Measurements from ENCODE around the gene PTBP3. TPM values are rescaled to one million over a fixed set of nuclear protein-coding genes. Genes with fewer than 3 reads are reported as not detected.
"Not testable (repeated sequence)": the region's sequence is repeated elsewhere in the genome, so short reads cannot be mapped to it uniquely, and the experiment has no call there.

Gene PTBP3
- polyA plus RNA-seq, 1 donor from 2014 or later, result 36.1 TPM

DNA sequence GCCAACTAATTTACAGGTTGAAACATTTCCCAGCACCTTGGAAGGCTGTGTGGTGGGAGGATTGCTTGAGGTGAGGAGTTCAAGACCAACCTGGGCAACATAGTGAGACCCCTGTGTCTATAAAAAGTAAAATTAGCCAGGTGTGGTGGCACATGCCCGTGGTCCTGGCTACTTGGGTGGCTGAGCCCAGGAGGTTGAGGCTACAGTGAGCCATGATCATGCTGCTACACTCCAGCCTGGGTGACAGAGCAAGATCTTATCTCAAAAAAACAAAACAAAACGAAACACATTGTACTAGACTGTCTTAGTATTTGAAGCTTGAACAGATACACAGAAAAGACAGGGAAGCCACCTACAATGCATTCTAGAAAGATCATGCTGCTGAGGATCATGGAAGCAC is 43.7 kb upstream of the PTBP3 start:
- Histone ChIP-seq H3K79me2 (replicated peaks; ENCODE audit: insufficient read depth, low read length) (peaks cover 9% of the 10 kb centered on the region), H3K36me3 (ENCODE audit: insufficient read depth, low read length) (no peaks in the 10 kb centered on the region), H3K27ac (ENCODE audit: low read length) (no peak overlapping the region), H3K9me2 (ENCODE audit: insufficient read depth, low read length) (no peaks in the 10 kb centered on the region), H3K9me3 (ENCODE audit: low read length) (no peaks in the 10 kb centered on the region), H3K4me2 (ENCODE audit: low read length) (peak overlapping the region; percentile 41), H3F3A (ENCODE audit: insufficient read depth, low read length, poor library complexity, severe bottlenecking) (no peaks in the 10 kb centered on the region), H3K4me3 (ENCODE audit: low read length) (peak overlapping the region; percentile 87), H2AFZ (ENCODE audit: low read depth, low read length) (no peak overlapping the region), H4K20me1 (ENCODE audit: insufficient read depth) (no peaks in the 10 kb centered on the region), H3K27me3 (ENCODE audit: insufficient read depth, low read depth, low read length) (no peaks in the 10 kb centered on the region), H3K9ac (ENCODE audit: low read length) (no peak overlapping the region)
- no peak for TF ChIP-seq EP300 (conservative IDR thresholded peaks at IDR 0.05; ENCODE audit: poor library complexity, severe bottlenecking)
- no peak for TF ChIP-seq SMC3 (conservative IDR thresholded peaks at IDR 0.05; ENCODE audit: poor library complexity)
- TF ChIP-seq, protein P1, sequence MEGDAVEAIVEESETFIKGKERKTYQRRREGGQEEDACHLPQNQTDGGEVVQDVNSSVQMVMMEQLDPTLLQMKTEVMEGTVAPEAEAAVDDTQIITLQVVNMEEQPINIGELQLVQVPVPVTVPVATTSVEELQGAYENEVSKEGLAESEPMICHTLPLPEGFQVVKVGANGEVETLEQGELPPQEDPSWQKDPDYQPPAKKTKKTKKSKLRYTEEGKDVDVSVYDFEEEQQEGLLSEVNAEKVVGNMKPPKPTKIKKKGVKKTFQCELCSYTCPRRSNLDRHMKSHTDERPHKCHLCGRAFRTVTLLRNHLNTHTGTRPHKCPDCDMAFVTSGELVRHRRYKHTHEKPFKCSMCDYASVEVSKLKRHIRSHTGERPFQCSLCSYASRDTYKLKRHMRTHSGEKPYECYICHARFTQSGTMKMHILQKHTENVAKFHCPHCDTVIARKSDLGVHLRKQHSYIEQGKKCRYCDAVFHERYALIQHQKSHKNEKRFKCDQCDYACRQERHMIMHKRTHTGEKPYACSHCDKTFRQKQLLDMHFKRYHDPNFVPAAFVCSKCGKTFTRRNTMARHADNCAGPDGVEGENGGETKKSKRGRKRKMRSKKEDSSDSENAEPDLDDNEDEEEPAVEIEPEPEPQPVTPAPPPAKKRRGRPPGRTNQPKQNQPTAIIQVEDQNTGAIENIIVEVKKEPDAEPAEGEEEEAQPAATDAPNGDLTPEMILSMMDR (IDR thresholded peaks at IDR 0.05; ENCODE audit: poor library complexity, severe bottlenecking), result no peak
- TF ChIP-seq TAF1 (IDR thresholded peaks at IDR 0.05; ENCODE audit: low read depth), result no peak
- no peak for TF ChIP-seq RAD21 (conservative IDR thresholded peaks at IDR 0.05)
- no peak for TF ChIP-seq MXI1 (conservative IDR thresholded peaks at IDR 0.05; ENCODE audit: poor library complexity, severe bottlenecking)
- TF ChIP-seq POLR2AphosphoS5 (IDR thresholded peaks at IDR 0.05), result no peak
- TF ChIP-seq EZH2 (IDR thresholded peaks at IDR 0.05; ENCODE audit: borderline replicate concordance, insufficient read depth, low read length, poor library complexity, severe bottlenecking), result no peak
- TF ChIP-seq, protein P2, sequence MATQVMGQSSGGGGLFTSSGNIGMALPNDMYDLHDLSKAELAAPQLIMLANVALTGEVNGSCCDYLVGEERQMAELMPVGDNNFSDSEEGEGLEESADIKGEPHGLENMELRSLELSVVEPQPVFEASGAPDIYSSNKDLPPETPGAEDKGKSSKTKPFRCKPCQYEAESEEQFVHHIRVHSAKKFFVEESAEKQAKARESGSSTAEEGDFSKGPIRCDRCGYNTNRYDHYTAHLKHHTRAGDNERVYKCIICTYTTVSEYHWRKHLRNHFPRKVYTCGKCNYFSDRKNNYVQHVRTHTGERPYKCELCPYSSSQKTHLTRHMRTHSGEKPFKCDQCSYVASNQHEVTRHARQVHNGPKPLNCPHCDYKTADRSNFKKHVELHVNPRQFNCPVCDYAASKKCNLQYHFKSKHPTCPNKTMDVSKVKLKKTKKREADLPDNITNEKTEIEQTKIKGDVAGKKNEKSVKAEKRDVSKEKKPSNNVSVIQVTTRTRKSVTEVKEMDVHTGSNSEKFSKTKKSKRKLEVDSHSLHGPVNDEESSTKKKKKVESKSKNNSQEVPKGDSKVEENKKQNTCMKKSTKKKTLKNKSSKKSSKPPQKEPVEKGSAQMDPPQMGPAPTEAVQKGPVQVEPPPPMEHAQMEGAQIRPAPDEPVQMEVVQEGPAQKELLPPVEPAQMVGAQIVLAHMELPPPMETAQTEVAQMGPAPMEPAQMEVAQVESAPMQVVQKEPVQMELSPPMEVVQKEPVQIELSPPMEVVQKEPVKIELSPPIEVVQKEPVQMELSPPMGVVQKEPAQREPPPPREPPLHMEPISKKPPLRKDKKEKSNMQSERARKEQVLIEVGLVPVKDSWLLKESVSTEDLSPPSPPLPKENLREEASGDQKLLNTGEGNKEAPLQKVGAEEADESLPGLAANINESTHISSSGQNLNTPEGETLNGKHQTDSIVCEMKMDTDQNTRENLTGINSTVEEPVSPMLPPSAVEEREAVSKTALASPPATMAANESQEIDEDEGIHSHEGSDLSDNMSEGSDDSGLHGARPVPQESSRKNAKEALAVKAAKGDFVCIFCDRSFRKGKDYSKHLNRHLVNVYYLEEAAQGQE (IDR thresholded peaks at IDR 0.05; ENCODE audit: borderline replicate concordance), result no peak

GRCh38 chr9:112375361-112375760 is 41.9 kb upstream of the PTBP3 start:
- H4K20me1 ChIP-seq (ENCODE audit: insufficient read depth), result no peaks in the 10 kb centered on the region
- no peak overlapping the region for H2AFZ ChIP-seq (ENCODE audit: low read depth, low read length)
- no peaks in the 10 kb centered on the region for H3K36me3 ChIP-seq (ENCODE audit: insufficient read depth, low read length)
- no peak overlapping the region for H3K9ac ChIP-seq (ENCODE audit: low read length)
- H3K27ac ChIP-seq (ENCODE audit: low read length), result no peak overlapping the region
- no peak for TF ChIP-seq POLR2AphosphoS5 (IDR thresholded peaks at IDR 0.05)
- TF ChIP-seq RAD21 (conservative IDR thresholded peaks at IDR 0.05), result no peak
- TF ChIP-seq MXI1 (conservative IDR thresholded peaks at IDR 0.05; ENCODE audit: poor library complexity, severe bottlenecking), result no peak
- TF ChIP-seq, protein P2 (IDR thresholded peaks at IDR 0.05; ENCODE audit: borderline replicate concordance), result no peak
- no peak for TF ChIP-seq EP300 (conservative IDR thresholded peaks at IDR 0.05; ENCODE audit: poor library complexity, severe bottlenecking)
- TF ChIP-seq, protein P1 (IDR thresholded peaks at IDR 0.05; ENCODE audit: poor library complexity, severe bottlenecking), result no peak
- TF ChIP-seq SMC3 (conservative IDR thresholded peaks at IDR 0.05; ENCODE audit: poor library complexity), result no peak
- TF ChIP-seq TAF1 (IDR thresholded peaks at IDR 0.05; ENCODE audit: low read depth), result no peak
- TF ChIP-seq EZH2 (IDR thresholded peaks at IDR 0.05; ENCODE audit: borderline replicate concordance, insufficient read depth, low read length, poor library complexity, severe bottlenecking), result no peak
- H3K4me2 ChIP-seq (ENCODE audit: low read length), result no peak overlapping the region
- no peaks in the 10 kb centered on the region for H3K27me3 ChIP-seq (ENCODE audit: insufficient read depth, low read depth, low read length)
- H3K4me3 ChIP-seq (ENCODE audit: low read length), result no peak overlapping the region
- H3K9me3 ChIP-seq (ENCODE audit: low read length), result peaks cover 5% of the 10 kb centered on the region
- no peaks in the 10 kb centered on the region for H3K9me2 ChIP-seq (ENCODE audit: insufficient read depth, low read length)
- peaks cover 9% of the 10 kb centered on the region for H3K79me2 ChIP-seq (replicated peaks; ENCODE audit: insufficient read depth, low read length)
- H3F3A ChIP-seq (ENCODE audit: insufficient read depth, low read length, poor library complexity, severe bottlenecking), result no peaks in the 10 kb centered on the region

DNA sequence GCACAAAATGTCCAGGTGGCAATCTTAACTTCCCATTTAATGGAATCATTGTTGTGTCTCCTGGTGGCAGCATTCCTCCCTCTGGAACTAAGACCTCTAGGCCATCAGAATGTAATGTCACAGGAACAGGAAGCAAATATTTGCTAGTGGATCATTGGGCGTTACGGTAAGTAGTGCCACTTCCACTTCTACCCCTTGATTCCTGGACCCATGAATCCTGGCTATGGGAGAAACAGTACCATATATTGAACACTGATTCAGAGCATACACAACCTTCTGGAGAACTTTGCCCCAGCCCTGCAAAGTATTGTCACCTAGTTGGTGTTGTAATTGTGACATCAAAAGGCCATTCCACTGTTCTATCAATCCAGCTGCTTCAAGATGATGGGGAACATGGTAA is 40.8 kb upstream of the PTBP3 start:
- H3K36me3 ChIP-seq (ENCODE audit: insufficient read depth, low read length); H3K79me2 ChIP-seq (replicated peaks; ENCODE audit: insufficient read depth, low read length); H2AFZ ChIP-seq (ENCODE audit: low read depth, low read length); H4K20me1 ChIP-seq (ENCODE audit: insufficient read depth); H3K4me2 ChIP-seq (ENCODE audit: low read length); H3K4me3 ChIP-seq (ENCODE audit: low read length); H3K9me2 ChIP-seq (ENCODE audit: insufficient read depth, low read length); H3F3A ChIP-seq (ENCODE audit: insufficient read depth, low read length, poor library complexity, severe bottlenecking); H3K27ac ChIP-seq (ENCODE audit: low read length); H3K27me3 ChIP-seq (ENCODE audit: insufficient read depth, low read depth, low read length); H3K9me3 ChIP-seq (ENCODE audit: low read length); H3K9ac ChIP-seq (ENCODE audit: low read length): not testable (repeated sequence)

Measured in neural cell (in vitro differentiated cells).